GM18511 (cell line): Measurements from ENCODE around the gene IDUA.
A peak's percentile ranks its signal among the peaks of the same experiment; 100 is the strongest.
"Not testable (repeated sequence)": the region's sequence is repeated elsewhere in the genome, so short reads cannot be mapped to it uniquely, and the experiment has no call there.

Source experiments
- ATAC-seq: cut with Tn5 transposase; IDR thresholded peaks from one replicate; pipeline ENCODE4 v1.9.1; 2021; ENCODE audit warnings: mild to moderate bottlenecking, moderate library complexity; ENCODE audit not compliant: unreplicated experiment

Gene IDUA

GRCh38 chr4:999240-999863, 12.5 kb downstream of the IDUA start:
- not testable (repeated sequence) for ATAC-seq

GRCh38 chr4:999882-1000425, 13.1 kb downstream of the IDUA start:
- ATAC-seq, result no peak

DNA sequence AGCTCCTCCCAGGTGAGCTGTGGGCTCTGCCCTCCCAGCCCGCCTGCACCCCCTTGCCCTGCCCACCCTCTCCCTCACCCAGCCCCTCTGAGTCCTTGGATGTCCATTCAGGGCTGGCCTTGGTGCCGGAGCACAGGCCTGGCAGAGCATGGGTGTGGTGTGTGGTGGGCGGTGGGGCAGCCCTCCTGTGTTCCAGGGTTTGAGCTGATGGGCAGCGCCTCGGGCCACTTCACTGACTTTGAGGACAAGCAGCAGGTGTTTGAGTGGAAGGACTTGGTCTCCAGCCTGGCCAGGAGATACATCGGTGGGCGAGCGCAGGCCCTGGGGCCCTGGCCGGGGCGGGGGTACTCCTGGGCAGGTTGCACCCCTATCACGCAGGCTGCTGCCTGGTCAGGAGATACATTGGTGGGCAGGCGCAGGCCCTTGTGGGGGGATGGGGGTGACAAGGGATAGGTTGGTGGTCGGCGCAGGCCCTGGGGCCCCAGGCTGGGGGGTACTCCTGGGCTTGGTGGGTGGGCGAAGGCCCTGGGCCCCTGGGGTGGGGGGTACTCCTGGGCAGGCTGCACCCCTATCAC, 13.9 kb downstream of the IDUA start:
- ATAC-seq, result no peak

DNA sequence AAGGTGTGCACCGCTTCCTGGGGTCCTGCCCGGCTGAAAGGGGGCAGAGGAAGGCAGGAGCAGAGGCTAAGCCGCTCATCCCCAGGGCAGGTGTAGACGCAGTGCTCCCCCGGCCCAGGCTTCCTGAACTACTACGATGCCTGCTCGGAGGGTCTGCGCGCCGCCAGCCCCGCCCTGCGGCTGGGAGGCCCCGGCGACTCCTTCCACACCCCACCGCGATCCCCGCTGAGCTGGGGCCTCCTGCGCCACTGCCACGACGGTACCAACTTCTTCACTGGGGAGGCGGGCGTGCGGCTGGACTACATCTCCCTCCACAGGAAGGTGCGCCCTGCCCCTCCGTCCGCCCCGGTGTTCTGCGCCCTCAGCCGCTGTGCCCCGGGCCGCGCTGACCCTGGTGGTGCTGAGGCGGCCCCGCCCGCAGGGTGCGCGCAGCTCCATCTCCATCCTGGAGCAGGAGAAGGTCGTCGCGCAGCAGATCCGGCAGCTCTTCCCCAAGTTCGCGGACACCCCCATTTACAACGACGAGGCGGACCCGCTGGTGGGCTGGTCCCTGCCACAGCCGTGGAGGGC, 14.8 kb downstream of the IDUA start:
- no peak for ATAC-seq

DNA sequence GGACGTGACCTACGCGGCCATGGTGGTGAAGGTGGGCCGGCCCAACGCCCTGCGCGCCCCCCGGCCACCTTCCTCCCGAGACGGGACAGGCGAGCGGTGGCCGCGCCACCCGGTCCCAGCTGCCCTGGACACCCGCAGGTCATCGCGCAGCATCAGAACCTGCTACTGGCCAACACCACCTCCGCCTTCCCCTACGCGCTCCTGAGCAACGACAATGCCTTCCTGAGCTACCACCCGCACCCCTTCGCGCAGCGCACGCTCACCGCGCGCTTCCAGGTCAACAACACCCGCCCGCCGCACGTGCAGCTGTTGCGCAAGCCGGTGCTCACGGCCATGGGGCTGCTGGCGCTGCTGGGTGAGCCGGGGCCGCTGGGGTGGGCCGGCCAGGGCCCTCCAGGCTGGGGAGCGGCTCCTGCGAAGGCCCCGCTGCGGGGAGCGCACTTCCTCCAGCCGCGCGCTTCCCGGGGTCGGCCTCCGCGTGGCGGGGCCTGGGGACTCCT, 15.3 kb downstream of the IDUA start:
- ATAC-seq, result no peak

DNA sequence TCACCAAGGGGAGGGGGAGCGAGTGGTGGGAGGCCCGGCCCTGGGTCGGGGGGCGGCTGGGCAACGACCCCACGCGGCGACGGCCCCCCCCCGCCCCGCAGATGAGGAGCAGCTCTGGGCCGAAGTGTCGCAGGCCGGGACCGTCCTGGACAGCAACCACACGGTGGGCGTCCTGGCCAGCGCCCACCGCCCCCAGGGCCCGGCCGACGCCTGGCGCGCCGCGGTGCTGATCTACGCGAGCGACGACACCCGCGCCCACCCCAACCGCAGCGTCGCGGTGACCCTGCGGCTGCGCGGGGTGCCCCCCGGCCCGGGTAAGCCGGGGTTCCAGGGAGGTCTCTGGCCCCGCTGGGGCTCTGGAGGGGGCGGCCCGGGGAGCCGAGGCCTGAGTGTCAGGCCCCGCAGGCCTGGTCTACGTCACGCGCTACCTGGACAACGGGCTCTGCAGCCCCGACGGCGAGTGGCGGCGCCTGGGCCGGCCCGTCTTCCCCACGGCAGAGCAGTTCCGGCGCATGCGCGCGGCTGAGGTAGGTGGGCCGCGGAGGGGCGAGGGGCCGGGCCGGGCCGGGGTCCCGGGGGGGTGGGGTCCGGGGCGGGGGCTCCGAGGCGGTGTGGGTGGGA, 15.9 kb downstream of the IDUA start:
- ATAC-seq, result no peak

- no peak for ATAC-seq
Measured at GRCh38 chr4:1003271-1004070, 16.6 kb downstream of the IDUA start.

DNA sequence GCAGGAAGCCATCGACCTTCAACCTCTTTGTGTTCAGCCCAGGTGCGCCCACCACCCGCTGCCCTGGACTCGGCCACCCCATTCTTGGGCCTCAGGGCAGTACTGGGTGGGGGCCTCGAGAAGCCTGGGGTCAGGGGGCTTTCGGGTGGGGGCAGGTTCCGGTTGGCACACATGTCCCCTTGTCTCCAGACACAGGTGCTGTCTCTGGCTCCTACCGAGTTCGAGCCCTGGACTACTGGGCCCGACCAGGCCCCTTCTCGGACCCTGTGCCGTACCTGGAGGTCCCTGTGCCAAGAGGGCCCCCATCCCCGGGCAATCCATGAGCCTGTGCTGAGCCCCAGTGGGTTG, 17.2 kb downstream of the IDUA start:
- no peak for ATAC-seq

DNA sequence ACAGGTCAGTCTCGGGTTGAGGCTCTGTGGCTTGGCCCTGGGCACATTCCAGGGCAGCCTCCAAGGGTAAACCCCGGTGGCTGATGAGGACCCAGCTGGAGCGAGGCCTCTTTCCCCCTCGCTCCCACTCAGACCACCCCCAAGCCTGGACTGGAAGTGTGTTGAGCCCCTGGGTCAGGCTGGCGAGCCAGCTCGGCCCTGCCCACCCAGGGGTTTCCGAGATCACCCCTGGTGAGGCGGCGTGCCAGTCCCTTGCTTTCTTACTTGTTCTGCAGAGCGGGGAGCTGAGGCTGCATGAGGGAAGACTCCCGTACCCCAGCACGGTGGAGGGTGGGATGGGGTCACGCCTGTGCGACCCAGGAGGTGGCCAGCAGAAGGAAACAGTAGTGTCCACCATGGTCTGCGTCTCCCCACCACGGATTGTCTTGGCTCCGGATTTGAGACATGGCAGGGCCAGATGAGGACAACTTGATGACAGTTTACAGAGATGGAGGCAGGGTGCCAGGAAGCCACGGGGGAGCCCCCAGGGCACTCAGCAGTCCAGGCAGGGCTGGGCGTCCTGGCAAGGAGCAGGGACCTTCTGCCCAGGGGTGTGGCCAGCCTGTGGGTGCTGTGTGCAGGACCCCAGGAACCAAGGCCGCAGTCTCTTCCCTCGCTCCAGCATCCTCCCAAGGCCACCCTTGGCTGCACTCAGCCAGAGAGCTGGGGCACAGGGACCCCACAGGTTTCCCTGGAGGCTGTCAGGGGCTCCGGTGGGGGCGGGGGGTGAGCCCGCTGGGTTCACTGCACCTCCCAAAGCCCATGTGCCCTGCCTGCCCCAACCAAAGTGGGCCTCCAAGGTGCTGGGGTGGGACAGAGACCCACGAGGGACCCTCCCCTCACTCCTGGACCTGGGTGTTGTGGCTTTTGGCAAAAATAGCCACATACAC, 18.0 kb downstream of the IDUA start:
- ATAC-seq, result no peak

DNA sequence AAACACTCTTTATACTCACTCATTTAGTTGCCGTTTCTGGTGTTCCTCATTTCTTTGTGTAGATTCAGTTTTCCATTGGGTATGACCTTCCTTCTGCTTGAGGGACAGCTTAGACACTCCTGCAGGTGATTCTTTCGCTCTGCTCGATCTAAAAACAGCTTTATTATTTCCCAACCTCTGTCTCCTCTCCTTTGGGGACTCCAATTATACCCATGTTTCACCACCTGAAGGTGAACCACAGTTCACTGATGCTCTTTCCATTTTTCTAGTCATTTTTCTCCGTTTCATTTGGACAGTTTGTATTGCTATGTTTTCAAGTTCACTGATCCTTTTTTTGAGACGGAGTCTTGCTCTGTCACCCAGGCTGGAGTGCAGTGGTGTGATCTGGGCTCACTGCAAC, 20.0 kb downstream of the IDUA start:
- ATAC-seq, result no peak

- ATAC-seq, result peak; percentile 20
Measured at GRCh38 chr4:1008840-1009541, 22.1 kb downstream of the IDUA start.

GRCh38 chr4:1009542-1010394, 22.9 kb downstream of the IDUA start:
- ATAC-seq, result peak; percentile 40

- peak; percentile 10 for ATAC-seq
Measured at GRCh38 chr4:1010395-1011021, 23.7 kb downstream of the IDUA start.

- ATAC-seq, result peak; percentile 46
Measured at GRCh38 chr4:1011022-1011665, 24.3 kb downstream of the IDUA start, which contains the start of gene FGFRL1. Gene FGFRL1, plus strand, starts transcription at chr4:1011626. Its CDS starts 860 bp downstream, at chr4:1012486.

DNA sequence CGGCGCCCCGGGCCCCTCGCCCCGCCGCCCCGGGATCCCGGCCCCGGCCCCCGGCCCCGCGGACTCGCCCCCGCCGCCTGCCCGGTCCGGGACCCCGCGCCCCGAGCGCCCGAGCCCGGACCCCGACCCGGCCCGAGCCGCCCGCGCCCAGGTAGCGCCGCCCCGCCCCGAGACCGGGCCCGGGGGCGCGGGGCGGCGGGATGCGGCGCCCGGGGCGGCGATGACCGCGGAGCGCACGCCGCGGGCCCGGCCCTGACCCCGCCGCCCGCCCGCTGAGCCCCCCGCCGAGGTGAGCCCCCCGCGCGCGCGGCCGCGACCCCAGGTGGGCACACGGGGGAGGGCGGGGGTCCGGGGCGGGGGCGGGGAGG, 24.8 kb downstream of the IDUA start:
- peak; percentile 7 for ATAC-seq

GRCh38 chr4:1012034-1012739, 25.3 kb downstream of the IDUA start:
- ATAC-seq, result no peak
